ENCODE results near the gene THSD4.

The THSD4 gene

DNA sequence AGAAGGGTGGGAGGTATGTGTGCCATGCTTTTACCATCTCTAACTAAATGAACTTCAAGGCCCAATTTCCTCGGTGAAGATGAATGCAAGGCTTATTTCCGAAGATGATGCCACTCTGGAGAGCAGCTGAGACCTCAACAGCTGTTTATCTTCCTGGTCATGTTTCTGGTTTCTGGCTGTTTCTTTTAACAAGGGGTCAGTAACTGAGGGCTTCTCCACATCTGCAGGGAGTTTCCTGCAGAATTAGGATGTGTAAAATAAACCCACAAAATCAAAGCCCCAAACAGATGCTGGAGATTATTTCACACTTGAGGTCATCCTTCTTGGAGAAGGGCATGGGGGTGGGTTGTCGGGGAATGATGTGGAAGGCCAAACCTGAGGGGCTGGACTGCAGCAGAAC lies 220.3 kb downstream of the THSD4 start:
- Histone ChIP-seq H3K27ac (no peak overlapping the region), H3K27me3 (ENCODE audit: insufficient read depth, low read depth) (no peaks in the 10 kb centered on the region), H3K79me2 (ENCODE audit: insufficient read depth, low read depth) (no peaks in the 10 kb centered on the region), H3K36me3 (ENCODE audit: insufficient read depth) (no peaks in the 10 kb centered on the region), H3K4me1 (ENCODE audit: low read depth, poor library complexity, severe bottlenecking) (no peaks in the 10 kb centered on the region), H2AFZ (ENCODE audit: low read depth) (no peak overlapping the region), H3K4me3 (IDR thresholded peaks at IDR 0.05; ENCODE audit: insufficient read depth, low read depth, low read length) (no peak overlapping the region), H3K4me2 (no peak overlapping the region), H3K9ac (no peak overlapping the region), H4K20me1 (ENCODE audit: insufficient read depth) (no peaks in the 10 kb centered on the region)
- TF ChIP-seq, protein P1, sequence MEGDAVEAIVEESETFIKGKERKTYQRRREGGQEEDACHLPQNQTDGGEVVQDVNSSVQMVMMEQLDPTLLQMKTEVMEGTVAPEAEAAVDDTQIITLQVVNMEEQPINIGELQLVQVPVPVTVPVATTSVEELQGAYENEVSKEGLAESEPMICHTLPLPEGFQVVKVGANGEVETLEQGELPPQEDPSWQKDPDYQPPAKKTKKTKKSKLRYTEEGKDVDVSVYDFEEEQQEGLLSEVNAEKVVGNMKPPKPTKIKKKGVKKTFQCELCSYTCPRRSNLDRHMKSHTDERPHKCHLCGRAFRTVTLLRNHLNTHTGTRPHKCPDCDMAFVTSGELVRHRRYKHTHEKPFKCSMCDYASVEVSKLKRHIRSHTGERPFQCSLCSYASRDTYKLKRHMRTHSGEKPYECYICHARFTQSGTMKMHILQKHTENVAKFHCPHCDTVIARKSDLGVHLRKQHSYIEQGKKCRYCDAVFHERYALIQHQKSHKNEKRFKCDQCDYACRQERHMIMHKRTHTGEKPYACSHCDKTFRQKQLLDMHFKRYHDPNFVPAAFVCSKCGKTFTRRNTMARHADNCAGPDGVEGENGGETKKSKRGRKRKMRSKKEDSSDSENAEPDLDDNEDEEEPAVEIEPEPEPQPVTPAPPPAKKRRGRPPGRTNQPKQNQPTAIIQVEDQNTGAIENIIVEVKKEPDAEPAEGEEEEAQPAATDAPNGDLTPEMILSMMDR (conservative IDR thresholded peaks at IDR 0.05; ENCODE audit: low read depth, low read length): no peak

DNA sequence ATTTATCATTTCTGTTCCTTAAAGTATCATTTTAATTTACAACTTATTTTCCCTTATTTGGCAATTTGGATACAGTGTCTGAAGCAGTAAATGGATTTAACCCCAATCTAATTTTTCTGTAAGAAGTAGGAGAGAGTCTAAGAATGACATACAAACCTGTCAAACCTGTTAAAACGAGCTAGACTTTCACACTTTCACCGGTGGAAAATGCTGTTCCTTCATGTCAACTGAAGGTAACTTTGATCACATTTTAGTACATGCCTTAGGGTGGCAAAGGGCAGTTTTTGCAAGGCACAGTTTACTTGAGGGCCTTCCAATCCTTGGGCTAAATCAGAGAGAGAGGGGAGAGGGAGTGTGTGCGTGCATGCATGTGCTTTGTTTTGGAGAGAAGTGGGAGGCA lies 221.4 kb downstream of the THSD4 start:
- Histone ChIP-seq H3K27ac (no peak overlapping the region), H2AFZ (ENCODE audit: low read depth) (no peak overlapping the region), H3K4me1 (ENCODE audit: low read depth, poor library complexity, severe bottlenecking) (no peaks in the 10 kb centered on the region), H3K36me3 (ENCODE audit: insufficient read depth) (no peaks in the 10 kb centered on the region), H4K20me1 (ENCODE audit: insufficient read depth) (no peaks in the 10 kb centered on the region), H3K4me2 (no peak overlapping the region), H3K27me3 (ENCODE audit: insufficient read depth, low read depth) (no peaks in the 10 kb centered on the region), H3K4me3 (IDR thresholded peaks at IDR 0.05; ENCODE audit: insufficient read depth, low read depth, low read length) (no peak overlapping the region), H3K79me2 (ENCODE audit: insufficient read depth, low read depth) (no peaks in the 10 kb centered on the region), H3K9ac (no peak overlapping the region)
- TF ChIP-seq, protein P1 (conservative IDR thresholded peaks at IDR 0.05; ENCODE audit: low read depth, low read length): no peak

DNA sequence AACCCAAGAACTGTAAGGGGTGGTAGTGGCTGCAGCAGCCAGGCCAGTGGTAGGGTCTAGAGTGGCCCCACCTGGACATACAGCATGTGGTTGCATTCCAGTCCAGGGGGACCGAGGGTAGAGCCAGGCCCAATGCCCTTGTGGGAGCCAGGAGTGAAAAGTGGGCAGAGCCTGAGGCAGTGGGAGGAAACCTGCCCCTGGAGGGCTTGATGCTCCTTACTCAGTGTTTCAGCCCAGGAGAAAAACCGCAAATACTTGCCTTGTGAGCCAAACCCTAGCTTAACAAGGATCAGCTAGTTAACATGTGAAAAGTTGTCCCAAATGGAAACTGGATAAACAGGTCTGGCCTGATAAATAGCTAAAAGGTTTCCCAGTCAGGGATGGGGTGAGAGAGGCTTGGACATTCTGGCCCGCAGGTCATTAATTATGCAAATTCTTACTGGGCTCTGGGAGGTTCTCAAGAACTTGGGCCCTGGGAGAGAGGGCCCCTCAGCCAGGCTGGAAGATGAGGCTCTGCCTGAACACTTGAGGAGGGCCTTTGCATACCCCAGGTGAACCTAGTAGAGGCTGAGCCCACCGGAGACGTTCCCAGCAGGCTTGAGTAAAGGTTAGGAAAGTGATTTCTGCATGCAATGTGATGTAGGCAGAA lies 222.1 kb downstream of the THSD4 start:
- H3K4me2 ChIP-seq: no peak overlapping the region
- H3K9ac ChIP-seq: no peak overlapping the region
- no peaks in the 10 kb centered on the region for H4K20me1 ChIP-seq (ENCODE audit: insufficient read depth)
- no peak overlapping the region for H3K27ac ChIP-seq
- no peaks in the 10 kb centered on the region for H3K27me3 ChIP-seq (ENCODE audit: insufficient read depth, low read depth)
- H3K36me3 ChIP-seq (ENCODE audit: insufficient read depth): no peaks in the 10 kb centered on the region
- no peaks in the 10 kb centered on the region for H3K79me2 ChIP-seq (ENCODE audit: insufficient read depth, low read depth)
- no peak overlapping the region for H3K4me3 ChIP-seq (IDR thresholded peaks at IDR 0.05; ENCODE audit: insufficient read depth, low read depth, low read length)
- H3K4me1 ChIP-seq (ENCODE audit: low read depth, poor library complexity, severe bottlenecking): no peaks in the 10 kb centered on the region
- no peak overlapping the region for H2AFZ ChIP-seq (ENCODE audit: low read depth)
- TF ChIP-seq, protein P1 (conservative IDR thresholded peaks at IDR 0.05; ENCODE audit: low read depth, low read length): no peak

DNA sequence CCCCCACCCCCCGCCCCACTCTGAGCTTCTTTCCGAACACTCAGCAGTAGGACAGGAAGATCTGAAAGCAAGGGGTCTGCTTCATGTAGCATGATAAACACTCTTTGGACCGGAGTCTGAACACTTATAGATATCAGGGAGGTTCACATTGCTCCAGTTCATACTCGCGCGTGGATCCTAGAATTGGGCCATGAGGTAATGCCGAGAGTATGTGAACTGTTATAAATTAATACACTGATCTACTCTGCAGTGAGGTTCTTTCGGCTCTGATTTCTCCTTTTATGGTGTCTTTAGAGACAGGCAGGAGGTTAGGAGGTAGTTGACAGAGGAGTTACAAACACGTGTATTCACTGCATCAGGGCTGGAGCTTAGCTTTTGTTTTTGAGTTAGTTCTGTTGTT lies 223.0 kb downstream of the THSD4 start:
- Histone ChIP-seq H3K4me2 (no peak overlapping the region), H3K9ac (no peak overlapping the region), H3K79me2 (ENCODE audit: insufficient read depth, low read depth) (no peaks in the 10 kb centered on the region), H3K4me1 (ENCODE audit: low read depth, poor library complexity, severe bottlenecking) (no peaks in the 10 kb centered on the region), H3K27ac (no peak overlapping the region), H2AFZ (ENCODE audit: low read depth) (no peak overlapping the region), H3K4me3 (IDR thresholded peaks at IDR 0.05; ENCODE audit: insufficient read depth, low read depth, low read length) (no peak overlapping the region), H3K36me3 (ENCODE audit: insufficient read depth) (no peaks in the 10 kb centered on the region), H3K27me3 (ENCODE audit: insufficient read depth, low read depth) (no peaks in the 10 kb centered on the region), H4K20me1 (ENCODE audit: insufficient read depth) (no peaks in the 10 kb centered on the region)
- TF ChIP-seq, protein P1 (conservative IDR thresholded peaks at IDR 0.05; ENCODE audit: low read depth, low read length): no peak
